Naive thymus-derived CD4-positive, alpha-beta T cell (primary cell): ENCODE results near the gene USP5. TPM values are rescaled to one million over a fixed set of nuclear protein-coding genes. Genes with fewer than 3 reads are reported as not detected.
"Not testable (repeated sequence)": the region's sequence is repeated elsewhere in the genome, so short reads cannot be mapped to it uniquely, and the experiment has no call there.

Experiments
- ATAC-seq: fragments of 150-1000 bp; cut with Tn5 transposase; 2 replicates; pipeline ENCODE4 v1.10.0; 2021; ENCODE audit warnings: mild to moderate bottlenecking, moderate library complexity
- CTCF ChIA-PET: fragments of 350-600 bp; sonication (Branson Sonifier 250); formaldehyde crosslinking; loops from one replicate; lab custom pipeline; 2021; ENCODE audit warnings: antibody characterized with exemption; lab: Charles Lee
- POLR2A ChIA-PET: fragments of 350-600 bp; sonication (Branson Sonifier 250); formaldehyde crosslinking; loops from one replicate; lab custom pipeline; 2021; ENCODE audit warnings: antibody characterized with exemption, inconsistent platforms; lab: Charles Lee
- DNase-seq, 9 donors: peaks; one replicate each; pipeline versions ENCODE4 v3.0.0 to v3.0.0-alpha.2; 2020 to 2022; ENCODE audit warnings: mixed read lengths in 1 of 9
- H3K27ac ChIP-seq: one replicate; pipeline ENCODE4 v1.7.0; 2013; ENCODE audit warnings: mild to moderate bottlenecking, low read depth, low read length, moderate library complexity
- H3K27me3 ChIP-seq, 2 donors: one replicate each; pipeline ENCODE4 v1.7.0; 2013; ENCODE audit warnings: low read length in 2 of 2, mild to moderate bottlenecking in 2 of 2, moderate library complexity in 2 of 2; ENCODE audit not compliant: control insufficient read depth in 2 of 2, insufficient read depth in 2 of 2
- H3K36me3 ChIP-seq, 3 experiments: 1 replicate in 2 of 3; 2 replicates in 1 of 3; pipeline ENCODE4 v1.7.0; 2013; ENCODE audit warnings: low read length in 3 of 3, mild to moderate bottlenecking in 3 of 3, moderate library complexity in 1 of 3; ENCODE audit not compliant: insufficient read depth in 3 of 3, control insufficient read depth in 2 of 3
- H3K4me1 ChIP-seq, 2 donors: one replicate each; pipeline ENCODE4 v1.7.0; 2013; ENCODE audit warnings: low read length in 2 of 2, mild to moderate bottlenecking in 2 of 2, moderate library complexity in 1 of 2; ENCODE audit not compliant: control insufficient read depth in 2 of 2, insufficient read depth in 2 of 2
- H3K4me3 ChIP-seq: 2 replicates; pipeline ENCODE4 v1.7.0; 2013; ENCODE audit warnings: mild to moderate bottlenecking, low read length
- H3K9me3 ChIP-seq, 3 experiments: 1 replicate in 2 of 3; 2 replicates in 1 of 3; pipeline ENCODE4 v1.7.0; 2013; ENCODE audit warnings: low read length in 3 of 3; ENCODE audit not compliant: control insufficient read depth in 2 of 3
- H3K27ac Mint-ChIP-seq, 9 donors: one replicate each; pipeline ENCODE4 v1.8.0; 2020 to 2022; ENCODE audit warnings: mixed read lengths in 9 of 9, mild to moderate bottlenecking in 8 of 9, moderate library complexity in 5 of 9, inconsistent platforms in 2 of 9
- H3K27me3 Mint-ChIP-seq, 5 donors: one replicate each; pipeline ENCODE4 v1.8.0; 2021 to 2022; ENCODE audit warnings: mixed read lengths in 5 of 5, mild to moderate bottlenecking in 1 of 5
- H3K36me3 Mint-ChIP-seq, 5 donors: one replicate each; pipeline ENCODE4 v1.8.0; 2020 to 2022; ENCODE audit warnings: mixed read lengths in 5 of 5, mild to moderate bottlenecking in 3 of 5, inconsistent platforms in 1 of 5
- H3K4me1 Mint-ChIP-seq, 7 donors: one replicate each; pipeline ENCODE4 v1.8.0; 2020 to 2022; ENCODE audit warnings: mixed read lengths in 7 of 7, mild to moderate bottlenecking in 3 of 7, inconsistent platforms in 1 of 7
- H3K4me3 Mint-ChIP-seq, 10 donors: one replicate each; pipeline ENCODE4 v1.8.0; 2020 to 2022; ENCODE audit warnings: mild to moderate bottlenecking in 10 of 10, mixed read lengths in 10 of 10, moderate library complexity in 6 of 10, inconsistent platforms in 2 of 10
- H3K9me3 Mint-ChIP-seq, 11 donors: one replicate each; pipeline ENCODE4 v1.8.0; 2020 to 2022; ENCODE audit warnings: mixed read lengths in 11 of 11, mild to moderate bottlenecking in 4 of 11, inconsistent platforms in 1 of 11, moderate library complexity in 1 of 11
- intact Hi-C, 2 donors: fragments of 100-400 bp; cut with micrococcal nuclease; formaldehyde crosslinking; loops; one replicate each; pipeline ENCODE4 v1.15.1; 2023
- polyA plus RNA-seq, 2 donors: library from polyadenylated mRNA; unstranded; fragments of 300-500 nt; fragmentation: Illumina TruSeq; gene quantifications; one replicate each; pipeline ENCODE4 v1.2.3, GENCODE V29; 2021
- total RNA-seq, 6 experiments: library from RNA in 5 of 6; stranded (reverse) in 5 of 6; gene quantifications; 1 replicate in 5 of 6; 2 replicates in 1 of 6; pipeline ENCODE4 v1.2.3 and lab custom pipeline; 2021 to 2026

USP5 gene
- total and polyA plus RNA-seq, 7 experiments from 2014 or later = 51.9 to 134 (median 71.1) TPM

DNA sequence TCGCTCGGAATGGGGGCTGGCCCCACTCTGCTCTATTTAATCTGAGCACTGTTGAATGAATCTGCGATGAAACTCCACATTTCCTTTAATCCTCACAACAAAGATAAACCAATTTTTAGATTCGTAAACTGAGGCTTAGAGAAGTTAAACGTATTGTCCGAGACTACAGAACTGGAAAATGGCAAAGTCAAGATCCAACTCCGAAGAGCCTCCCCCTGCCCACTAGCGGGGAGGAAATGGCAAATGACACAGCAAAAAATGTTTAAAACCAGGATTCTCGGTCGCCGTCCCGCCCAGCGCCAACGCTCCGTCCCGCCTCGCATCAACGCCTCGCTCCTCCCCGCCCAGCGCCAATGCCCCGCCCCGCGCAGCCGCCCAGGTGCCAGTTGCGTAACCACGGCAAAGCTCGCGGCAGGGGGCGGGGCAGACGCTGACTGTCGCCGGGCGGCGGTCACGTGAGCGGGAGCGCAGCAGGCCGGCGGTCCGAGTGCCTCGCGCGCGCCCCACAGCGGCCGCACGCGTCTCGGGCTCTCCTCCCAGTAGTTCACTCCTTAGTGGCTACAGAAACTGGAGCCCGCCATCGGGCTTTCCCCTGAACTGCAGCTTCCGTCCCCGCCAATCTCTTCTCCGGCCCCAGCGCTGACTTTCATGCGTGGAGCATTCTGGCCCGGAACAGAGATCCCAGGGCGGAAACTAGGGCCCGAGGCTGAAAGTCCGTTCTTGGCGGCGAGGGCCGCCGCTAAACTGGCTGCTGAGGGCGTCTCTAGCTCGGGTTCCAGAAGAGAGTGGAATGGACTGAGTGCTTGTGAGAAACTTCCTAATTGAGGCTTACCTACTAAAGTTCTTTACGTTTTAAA is 39.1 kb downstream of the USP5 start:
- peak; percentile 96 for ATAC-seq
- no peaks in the 10 kb centered on the region for H3K9me3 Mint-ChIP-seq

DNA sequence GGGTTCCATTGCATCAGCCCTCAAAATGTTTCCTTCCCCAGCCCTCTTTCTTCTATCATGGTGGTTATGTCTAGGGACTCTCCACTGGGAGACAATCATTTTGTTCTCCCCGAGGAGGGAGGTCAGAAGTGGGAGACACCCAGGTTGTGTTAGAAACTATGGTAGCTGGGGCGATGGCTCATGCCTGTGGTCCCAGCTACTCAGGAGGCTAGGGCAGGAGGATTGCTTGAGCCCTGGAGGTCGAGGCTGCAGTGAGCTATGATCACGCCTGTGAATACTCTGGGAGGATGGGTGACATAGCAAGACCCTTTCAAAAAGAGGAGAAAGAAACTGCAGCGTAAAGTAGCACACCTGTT is 39.7 kb downstream of the USP5 start:
- ChIA-PET CTCF (interaction anchor here (0.6 to 2.0 kb wide), 18 partner anchors 11 to 507 kb away, joined by 3 to 21 read pairs (median 3); partner anchors contain the start of genes CDCA3, LPCAT3, LTBR and SPSB2), POLR2A (interaction anchor here (0.6 to 4.0 kb wide), 19 partner anchors 8 to 270 kb away, joined by 3 to 70 read pairs (median 5); partner anchors contain the start of genes C12orf57, CDCA3, COPS7A and ENO2)
- Histone ChIP-seq H3K4me1 (peaks cover 6 to 10% of the 10 kb centered on the region in 2 donors), H3K27ac (peak overlapping the region; percentile 86), H3K4me3 (peak overlapping the region; percentile 93), H3K27me3 (no peaks in the 10 kb centered on the region), H3K9me3 (no peaks in the 10 kb centered on the region), H3K36me3 (no peaks in the 10 kb centered on the region)
- Mint-ChIP-seq H3K4me1 (peaks cover 0 to 31% (median 11%) of the 10 kb centered on the region in 7 donors), H3K36me3 (peaks cover 0 to 6% (median 0%) of the 10 kb centered on the region in 5 donors), H3K27ac (peak overlapping the region; percentile 82 to 94 (median 88)), H3K27me3 (peaks cover 0 to under 1% (median 0%) of the 10 kb centered on the region in 5 donors), H3K9me3 (no peaks in the 10 kb centered on the region), H3K4me3 (peak overlapping the region; percentile 78 to 86 (median 84))
- intact Hi-C loops = loop anchor here (1.0 kb wide), 13 partner anchors 13 to 228 kb away; partner anchors contain the start of genes EMG1 (in 2 of the 2), ENO2 (in 2 of the 2), LPCAT3 (in 2 of the 2) and LRRC23 (in 2 of the 2)
- DNase-seq = no peak
- ATAC-seq = no peak

More for the DNA sequence above, 39.1 kb downstream of the USP5 start:
- intact Hi-C loops = loop anchor here (1.0 kb wide), 13 partner anchors 13 to 228 kb away; partner anchors contain the start of genes EMG1 (in 2 of the 2), ENO2 (in 2 of the 2), LPCAT3 (in 2 of the 2) and LRRC23 (in 2 of the 2)
- Mint-ChIP-seq H3K27ac (peak overlapping the region; percentile 82 to 94 (median 90)), H3K27me3 (no peaks in the 10 kb centered on the region), H3K4me3 (peak overlapping the region; percentile 78 to 86 (median 84)), H3K4me1 (peaks cover 0 to 31% (median 11%) of the 10 kb centered on the region in 7 donors), H3K36me3 (peaks cover 0 to 6% (median 0%) of the 10 kb centered on the region in 5 donors)
- ChIA-PET POLR2A (interaction anchor here (0.8 to 4.0 kb wide), 18 partner anchors 9 to 167 kb away, joined by 3 to 70 read pairs (median 5); partner anchors contain the start of genes C12orf57, CD4, CDCA3 and COPS7A), CTCF (interaction anchor here (0.6 to 2.0 kb wide), 17 partner anchors 12 to 302 kb away, joined by 3 to 21 read pairs (median 3); partner anchors contain the start of genes CDCA3, SPSB2, TPI1 and USP5)
- peak overlapping the region; percentile 93 for H3K4me3 ChIP-seq
- DNase-seq = peak; percentile 95 to 100 (median 97)
- H3K9me3 ChIP-seq = no peaks in the 10 kb centered on the region
- H3K27me3 ChIP-seq = no peaks in the 10 kb centered on the region
- no peaks in the 10 kb centered on the region for H3K36me3 ChIP-seq
- H3K27ac ChIP-seq = peak overlapping the region; percentile 86
- peaks cover 6 to 10% of the 10 kb centered on the region in 2 donors for H3K4me1 ChIP-seq

DNA sequence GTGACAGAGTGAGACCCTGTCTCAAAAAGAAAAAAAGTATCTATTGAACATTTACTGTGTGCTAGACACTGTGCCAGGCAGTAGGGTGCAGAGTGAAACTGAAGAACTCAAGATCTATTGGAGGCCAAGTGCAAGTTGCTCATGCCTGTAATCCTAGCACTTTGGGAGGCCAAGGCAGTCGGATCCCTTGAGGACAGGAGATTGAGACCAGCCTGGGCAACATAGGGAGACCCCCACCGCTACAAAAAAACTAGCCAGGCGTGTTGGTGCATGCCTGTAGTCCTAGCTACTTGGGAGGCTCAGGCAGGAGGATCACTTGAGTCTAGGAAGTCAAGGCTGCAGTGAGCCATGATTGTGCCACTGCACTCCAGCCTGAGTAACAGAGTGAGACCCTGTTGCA is 40.7 kb downstream of the USP5 start:
- intact Hi-C loops, H3K4me3 ChIP-seq, H3K27me3 ChIP-seq, H3K27me3 Mint-ChIP-seq, H3K9me3 Mint-ChIP-seq, H3K36me3 ChIP-seq, H3K9me3 ChIP-seq, H3K4me1 ChIP-seq, ATAC-seq, DNase-seq, H3K36me3 Mint-ChIP-seq, H3K27ac ChIP-seq: not testable (repeated sequence)
- POLR2A ChIA-PET = interaction anchor here (0.7 to 4.0 kb wide), 6 partner anchors 13 to 271 kb away, joined by 3 to 70 read pairs (median 10); partner anchors contain the start of genes ENO2, LRRC23 and SPSB2
- CTCF ChIA-PET = interaction anchor here (1.2 to 2.0 kb wide), 2 partner anchors 10 to 19 kb away, joined by 3 to 6 read pairs; no protein-coding TSS in a partner anchor
- H3K4me3 Mint-ChIP-seq = peak overlapping the region in 6 of 10 donors; percentile 6 to 84 (median 33)
- peak overlapping the region in 2 of 9 donors; percentile 51 to 57 for H3K27ac Mint-ChIP-seq
- peaks cover 0 to 31% (median 11%) of the 10 kb centered on the region in 7 donors for H3K4me1 Mint-ChIP-seq

DNA sequence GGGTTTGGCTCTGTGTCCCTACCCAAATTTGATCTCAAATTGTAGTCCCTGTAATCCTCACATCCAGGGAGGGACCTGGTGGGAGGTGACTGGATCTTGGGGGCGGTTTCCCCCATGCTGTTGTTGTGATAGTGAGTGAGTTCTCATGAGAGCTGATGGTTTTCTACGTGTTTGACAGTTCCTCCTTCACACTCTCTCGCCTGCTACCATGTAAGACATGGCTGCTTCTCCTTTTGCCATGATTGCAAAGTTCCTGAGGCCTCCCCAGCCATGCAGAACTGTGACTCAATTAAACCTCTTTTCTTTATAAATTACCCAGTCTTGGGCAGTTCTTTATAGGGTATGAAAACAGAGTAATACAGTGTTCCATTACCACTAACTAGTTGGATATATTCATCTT is 42.4 kb downstream of the USP5 start:
- H3K27me3 Mint-ChIP-seq = peaks cover 0 to 3% (median 0%) of the 10 kb centered on the region in 5 donors
- H3K9me3 ChIP-seq = no peaks in the 10 kb centered on the region
- DNase-seq = no peak
- no peak for ATAC-seq
- H3K27ac ChIP-seq = no peak overlapping the region
- ChIA-PET CTCF (interaction anchor here (0.9 kb wide), 1 partner anchor 70 kb away, joined by 3 read pairs; no protein-coding TSS in a partner anchor), POLR2A (interaction anchor here (1.1 kb wide), 1 partner anchor 41 kb away, joined by 4 read pairs; no protein-coding TSS in a partner anchor)
- peaks cover 6 to 10% of the 10 kb centered on the region in 2 donors for H3K4me1 ChIP-seq
- no peak overlapping the region for H3K27ac Mint-ChIP-seq
- H3K27me3 ChIP-seq = no peaks in the 10 kb centered on the region
- peaks cover 0 to 28% (median 11%) of the 10 kb centered on the region in 7 donors for H3K4me1 Mint-ChIP-seq
- intact Hi-C loops = no loop called here
- H3K36me3 ChIP-seq = no peaks in the 10 kb centered on the region
- H3K4me3 ChIP-seq = no peak overlapping the region
- H3K36me3 Mint-ChIP-seq = peaks cover 0 to 2% (median 0%) of the 10 kb centered on the region in 5 donors
- H3K4me3 Mint-ChIP-seq = no peak overlapping the region
- no peaks in the 10 kb centered on the region for H3K9me3 Mint-ChIP-seq

DNA sequence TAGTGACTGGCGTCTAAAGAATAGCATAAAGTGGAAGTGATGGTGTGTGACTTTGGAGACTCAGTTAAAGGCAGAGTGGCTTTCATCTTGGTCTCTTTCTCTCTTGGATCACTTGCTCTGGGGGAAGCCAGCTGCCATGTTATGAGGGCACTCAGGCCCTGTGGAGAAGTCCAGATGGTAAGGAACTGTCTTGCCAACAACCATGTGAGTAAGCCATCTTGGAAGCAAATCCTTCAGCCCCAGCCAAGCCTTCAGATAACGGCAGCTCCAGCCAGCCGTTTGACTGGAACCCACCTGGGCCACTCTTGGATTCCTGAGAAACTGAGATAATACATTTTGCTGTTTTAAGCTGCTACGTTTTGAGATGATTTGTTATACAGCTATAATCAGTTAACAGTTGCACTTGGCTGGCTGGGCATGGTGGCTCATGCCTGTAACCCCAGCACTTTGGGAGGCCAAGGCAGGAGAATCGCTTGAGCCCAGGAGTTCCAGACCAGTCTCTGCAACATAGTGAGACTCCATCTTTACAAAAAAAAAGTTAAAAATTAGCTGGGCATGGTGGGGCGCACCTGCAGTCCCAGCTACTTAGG is 45.0 kb downstream of the USP5 start:
- ChIA-PET CTCF (interaction anchor here (1.5 kb wide), 1 partner anchor 24 kb away, joined by 4 read pairs; the partner anchor contains the start of gene SPSB2), POLR2A (interaction anchor here (0.8 to 1.0 kb wide), 3 partner anchors 17 to 45 kb away, joined by 3 to 5 read pairs (median 3); partner anchors contain the start of genes ENO2 and USP5)
- Histone ChIP-seq H3K4me1 (no peaks in the 10 kb centered on the region), H3K4me3 (no peak overlapping the region), H3K9me3 (no peaks in the 10 kb centered on the region), H3K36me3 (no peaks in the 10 kb centered on the region), H3K27me3 (no peaks in the 10 kb centered on the region), H3K27ac (no peak overlapping the region)
- Mint-ChIP-seq H3K9me3 (no peaks in the 10 kb centered on the region), H3K4me1 (peaks cover 0 to 14% (median 5%) of the 10 kb centered on the region in 7 donors), H3K4me3 (no peak overlapping the region), H3K27ac (no peak overlapping the region), H3K36me3 (peaks cover 0 to 2% (median 0%) of the 10 kb centered on the region in 5 donors), H3K27me3 (peaks cover 0 to 3% (median 0%) of the 10 kb centered on the region in 5 donors)
- ATAC-seq (no peak), DNase-seq (no peak)
- intact Hi-C loops = no loop called here

DNA sequence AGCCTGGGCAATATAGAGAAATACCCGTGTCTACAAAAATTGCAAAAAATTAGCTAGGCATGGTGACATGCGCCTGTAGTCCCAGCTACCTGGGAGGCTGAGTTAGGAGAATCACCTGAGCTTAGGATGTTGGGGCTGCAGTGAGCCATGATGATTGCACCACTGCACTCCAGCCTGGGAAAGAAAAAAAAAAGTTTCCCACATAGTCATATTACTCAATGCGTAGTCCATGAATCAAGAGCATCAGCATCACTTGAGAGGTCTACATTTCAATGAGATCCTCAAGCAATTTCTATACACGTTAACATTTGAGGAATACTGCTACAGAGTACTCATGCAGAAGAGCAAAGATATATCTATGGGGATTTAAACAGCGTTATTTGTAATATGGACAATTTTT is 47.5 kb downstream of the USP5 start:
- CTCF ChIA-PET = no interaction called here

More for the DNA sequence above, 47.5 kb downstream of the USP5 start:
- Histone ChIP-seq H3K4me1 (peaks cover 6 to 8% of the 10 kb centered on the region in 2 donors), H3K27ac (no peak overlapping the region), H3K27me3 (no peaks in the 10 kb centered on the region), H3K4me3 (no peak overlapping the region), H3K9me3 (no peaks in the 10 kb centered on the region), H3K36me3 (no peaks in the 10 kb centered on the region)
- H3K9me3 Mint-ChIP-seq = no peaks in the 10 kb centered on the region
- H3K4me3 Mint-ChIP-seq = no peak overlapping the region
- intact Hi-C loops = no loop called here
- peaks cover 0 to 3% (median 0%) of the 10 kb centered on the region in 5 donors for H3K27me3 Mint-ChIP-seq
- H3K27ac Mint-ChIP-seq = no peak overlapping the region
- peaks cover 0 to 13% (median 5%) of the 10 kb centered on the region in 7 donors for H3K4me1 Mint-ChIP-seq
- no peak for DNase-seq
- H3K36me3 Mint-ChIP-seq = no peaks in the 10 kb centered on the region
- no peak for ATAC-seq
- POLR2A ChIA-PET = interaction anchor here (0.9 to 1.9 kb wide), 2 partner anchors 8 to 14 kb away, joined by 3 to 8 read pairs; no protein-coding TSS in a partner anchor
